NCI-H1436 (cell line): Measurements from ENCODE around the gene HDHD3.
"Not testable (repeated sequence)": the region's sequence is repeated elsewhere in the genome, so short reads cannot be mapped to it uniquely, and the experiment has no call there.

Source experiments
- DNase-seq: peaks from one replicate; lab custom pipeline; 2025; lab: John Stamatoyannopoulos, UW

The HDHD3 gene, protein sequence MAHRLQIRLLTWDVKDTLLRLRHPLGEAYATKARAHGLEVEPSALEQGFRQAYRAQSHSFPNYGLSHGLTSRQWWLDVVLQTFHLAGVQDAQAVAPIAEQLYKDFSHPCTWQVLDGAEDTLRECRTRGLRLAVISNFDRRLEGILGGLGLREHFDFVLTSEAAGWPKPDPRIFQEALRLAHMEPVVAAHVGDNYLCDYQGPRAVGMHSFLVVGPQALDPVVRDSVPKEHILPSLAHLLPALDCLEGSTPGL

DNA sequence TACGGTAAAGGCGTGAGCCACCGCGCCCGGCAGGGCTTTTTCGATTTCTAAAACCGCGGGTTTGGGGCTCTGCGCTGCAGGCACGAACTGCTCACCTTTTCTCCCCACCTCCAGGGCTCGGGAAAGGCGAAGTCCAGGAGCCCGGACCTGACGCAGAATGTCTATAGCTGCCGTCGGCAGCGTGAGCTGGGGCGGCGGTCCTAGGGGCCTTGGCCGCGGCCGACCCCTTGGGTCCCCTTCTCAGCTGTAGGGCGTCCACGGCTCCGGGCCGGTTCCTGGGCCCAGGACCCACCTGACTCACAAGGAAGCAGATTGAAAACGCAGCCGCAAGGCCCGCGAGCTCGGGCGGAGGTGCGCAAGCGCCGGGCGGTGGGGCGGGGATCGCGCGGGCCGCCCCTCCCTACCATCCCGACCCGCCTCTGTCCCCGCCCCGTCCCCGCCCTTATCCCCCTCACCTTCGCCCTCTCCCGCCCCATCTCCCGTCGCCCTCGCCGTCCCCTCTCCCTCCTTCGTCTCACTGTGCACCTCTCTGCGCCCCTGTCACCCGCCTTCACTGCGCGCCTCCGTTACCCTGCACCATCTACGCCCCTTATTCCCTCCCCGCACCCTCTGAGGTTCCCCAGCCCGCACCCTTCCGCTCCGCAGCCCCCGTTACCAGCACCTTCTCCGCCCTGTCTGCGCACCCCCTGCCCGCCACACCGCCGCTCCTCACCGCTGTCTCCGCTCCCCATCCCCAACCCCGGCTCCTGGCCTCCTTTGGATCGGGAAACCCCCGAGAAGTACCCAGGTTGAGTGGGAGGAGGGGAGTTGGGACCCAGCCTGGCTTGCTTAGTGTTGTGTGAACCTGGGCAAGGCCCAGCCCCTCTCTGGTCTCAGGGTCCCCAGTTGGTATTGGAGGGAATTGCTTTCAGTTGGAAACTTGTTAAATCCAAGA, at the start of gene HDHD3:
Gene HDHD3 (minus strand): TSS at position 353 of the 934 bp plus-strand sequence. CDS start 2,632 bp downstream, outside the sequence.
- DNase-seq: peak; percentile 76

DNA sequence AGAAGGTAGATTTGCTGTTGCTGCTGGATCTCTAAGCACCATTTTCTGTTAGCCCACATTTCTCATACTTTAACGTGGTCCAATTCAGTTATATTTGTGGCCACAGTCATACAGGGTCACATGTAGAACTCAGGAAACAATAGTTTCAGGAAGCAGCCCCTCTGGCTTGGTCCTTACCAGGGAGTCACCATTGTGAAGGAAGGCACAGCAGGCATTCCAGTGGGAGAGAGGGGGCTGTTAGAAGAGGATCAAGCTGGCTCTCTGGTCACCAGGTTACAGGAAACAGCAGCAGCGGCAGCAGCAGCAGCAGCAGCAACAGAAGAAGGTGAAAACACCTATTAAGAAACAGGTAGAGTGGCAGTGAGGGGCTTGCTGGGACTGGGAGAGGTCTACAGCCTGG, 48.3 kb upstream of the HDHD3 start:
- DNase-seq: no peak

DNA sequence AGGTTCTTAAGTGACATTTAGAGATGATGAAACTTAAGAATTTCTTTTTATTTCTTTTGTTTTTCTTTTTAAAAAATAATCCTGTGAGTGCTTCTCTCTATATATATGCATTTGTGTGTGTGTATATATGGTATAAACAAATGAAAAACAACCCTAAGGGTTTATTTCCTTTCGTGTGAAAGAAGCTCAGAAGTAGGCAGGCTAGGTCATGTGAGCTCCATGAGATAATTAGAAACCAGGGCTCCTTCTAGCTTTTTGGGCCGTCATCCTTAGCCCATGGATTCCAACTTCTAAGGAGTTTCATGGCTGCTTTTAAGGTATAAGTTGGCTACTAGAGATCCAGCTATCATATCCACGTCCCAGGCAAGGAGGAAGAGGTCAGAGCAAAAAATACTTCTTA, 44.9 kb upstream of the HDHD3 start:
- DNase-seq: no peak

DNA sequence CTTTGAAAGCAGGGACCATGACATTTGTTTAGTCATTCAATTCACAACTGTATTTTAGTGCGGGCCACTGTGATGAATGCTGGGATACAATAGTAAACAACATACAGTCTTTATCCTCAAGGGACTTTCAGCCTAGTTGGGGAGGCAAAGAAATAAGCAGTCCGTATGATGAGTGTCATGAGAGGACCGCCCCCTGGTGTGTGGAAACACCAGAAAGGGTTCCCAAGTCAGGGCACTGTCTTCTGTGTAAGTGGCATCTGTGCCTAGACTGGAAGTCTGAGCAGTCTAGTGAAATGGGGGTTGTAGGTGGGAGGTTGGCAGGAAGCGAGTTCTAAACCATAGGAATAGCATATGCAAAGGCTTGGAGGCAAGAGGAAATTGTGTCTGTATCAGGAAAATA, 40.6 kb upstream of the HDHD3 start:
- DNase-seq: peak; percentile 1

DNA sequence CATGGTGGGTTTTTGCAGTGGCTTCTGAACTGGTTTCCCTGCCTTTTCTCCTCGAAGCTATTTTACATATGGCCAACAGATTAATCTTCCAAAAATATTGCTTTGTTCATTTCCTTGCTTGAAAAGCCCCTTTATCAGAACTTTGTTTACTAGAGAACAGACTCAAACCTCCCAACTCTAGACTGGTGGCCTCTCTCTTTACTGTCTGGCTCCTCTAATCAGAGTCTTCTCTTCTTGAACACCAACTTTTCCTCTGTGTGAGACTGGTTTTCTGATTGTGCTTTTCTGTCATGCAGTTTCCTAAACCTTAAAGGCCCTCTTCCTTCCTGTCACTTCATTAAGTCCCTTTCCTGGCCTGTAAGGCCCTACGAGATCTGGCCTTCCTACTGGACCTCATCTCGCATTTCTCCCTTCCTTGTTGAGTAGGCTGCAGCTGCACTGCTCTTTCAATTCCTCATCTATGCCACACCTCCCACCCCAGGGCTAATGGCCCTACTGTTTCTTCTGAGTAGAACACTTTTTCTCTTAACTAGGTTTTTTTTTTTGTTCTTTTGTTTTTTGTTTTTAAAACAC, 39.4 kb upstream of the HDHD3 start:
- DNase-seq: no peak

DNA sequence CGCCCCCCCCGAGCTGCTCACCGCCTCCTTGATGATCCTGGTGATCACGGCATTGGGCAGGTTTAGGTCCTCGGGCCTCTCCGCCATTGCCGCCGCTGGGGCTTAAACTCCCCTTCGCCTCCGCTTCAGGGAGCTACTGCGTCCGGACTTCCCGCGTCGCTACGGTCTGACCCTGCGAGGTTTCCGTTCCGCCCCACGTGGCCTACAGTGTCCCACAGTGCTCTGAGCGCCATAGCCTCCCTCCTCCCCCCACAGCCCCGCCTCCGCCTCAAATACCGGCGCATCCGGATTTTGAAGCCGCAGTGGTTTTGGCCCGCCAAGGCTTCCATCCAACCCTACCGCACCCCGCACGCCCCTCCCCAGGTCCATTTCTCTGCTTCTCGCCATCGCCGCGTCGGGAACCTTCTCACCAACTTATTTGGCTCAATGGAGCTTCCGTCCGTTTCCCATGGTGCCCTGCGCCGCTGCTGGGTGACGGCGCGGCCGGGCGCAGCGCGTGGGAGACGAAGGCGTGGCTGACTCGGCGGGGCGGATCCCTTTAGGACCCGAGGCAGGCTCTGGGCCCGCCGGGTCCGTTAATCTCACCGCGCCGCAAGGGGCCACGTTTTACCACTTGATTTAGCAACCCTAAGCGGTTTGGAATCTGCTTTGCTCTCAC, 33.5 kb upstream of the HDHD3 start, which contains the start of the genes C9orf43 and POLE3:
Gene C9orf43 (plus strand): TSS at position 541 of the 658 bp plus-strand sequence. CDS start 2,747 bp downstream, outside the sequence.
Gene POLE3 (minus strand): TSS at position 469 of the 658 bp plus-strand sequence. CDS start 382 bp downstream, at position 87.
- peak; percentile 92 for DNase-seq

DNA sequence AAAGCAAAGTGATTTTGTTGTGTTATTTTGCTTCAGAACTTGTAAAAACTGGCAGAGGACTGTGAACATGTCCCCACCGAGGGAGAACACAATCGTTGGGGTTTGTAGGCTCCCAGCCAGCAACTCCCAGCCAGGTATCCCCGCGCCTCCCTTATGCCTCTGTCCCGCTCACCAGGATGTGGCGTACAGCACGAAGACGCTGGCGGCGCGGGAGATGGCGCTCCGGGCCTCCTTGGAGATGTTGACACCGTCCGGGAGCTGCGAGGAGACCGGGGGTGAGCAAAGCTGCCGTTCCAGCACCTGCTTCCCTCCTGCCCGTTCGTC, 33.1 kb upstream of the HDHD3 start:
- DNase-seq: no peak

DNA sequence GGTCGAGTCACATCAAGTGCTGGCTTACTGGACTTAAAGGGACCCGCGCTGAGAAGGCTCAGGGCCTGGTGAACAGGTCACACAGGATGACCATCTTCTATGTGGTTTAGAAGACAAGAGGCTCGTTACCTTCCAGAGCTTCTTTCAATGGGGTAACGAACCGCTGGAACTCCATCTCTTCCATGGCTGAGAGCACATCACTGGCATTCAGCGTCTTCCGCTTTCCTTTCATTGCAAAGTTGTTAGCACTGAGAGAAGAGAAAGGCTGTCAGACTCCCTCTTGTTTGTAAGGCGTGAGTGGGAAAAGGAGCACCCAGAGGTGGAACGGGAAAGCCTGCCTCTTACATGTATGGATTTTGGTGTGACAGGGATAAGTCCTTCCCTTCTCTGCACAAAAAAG, 32.7 kb upstream of the HDHD3 start:
- no peak for DNase-seq

DNA sequence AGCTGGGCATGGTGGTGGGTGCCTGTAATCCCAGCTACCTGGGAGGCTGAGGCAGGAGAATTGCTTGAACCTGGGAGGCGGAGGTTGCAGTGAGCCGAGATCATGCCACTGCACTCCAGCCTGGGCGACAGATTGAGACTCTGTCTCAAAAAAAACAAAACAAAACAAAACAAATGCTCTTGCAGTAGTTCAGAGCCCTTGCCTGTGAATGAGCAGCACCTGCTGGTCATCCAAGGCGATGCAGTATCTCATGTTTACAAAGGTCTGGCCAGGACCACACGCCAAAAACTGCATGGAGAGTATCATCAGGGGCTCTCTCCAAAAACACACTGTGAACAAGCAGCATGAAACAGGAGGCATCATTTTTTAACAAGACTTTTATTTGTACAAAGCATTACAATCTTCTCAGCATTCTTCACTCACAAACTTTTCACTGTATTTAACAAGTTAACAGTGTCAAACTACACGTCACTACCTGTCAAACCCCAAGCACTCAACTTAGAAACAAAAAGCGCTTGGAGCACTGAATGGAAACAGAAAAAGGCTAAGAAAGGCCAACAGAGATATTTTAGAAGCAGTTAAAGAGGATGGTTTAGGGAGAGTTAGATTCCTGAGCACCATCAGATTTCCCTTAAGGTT, 30.2 kb upstream of the HDHD3 start:
- DNase-seq: peak; percentile 52

DNA sequence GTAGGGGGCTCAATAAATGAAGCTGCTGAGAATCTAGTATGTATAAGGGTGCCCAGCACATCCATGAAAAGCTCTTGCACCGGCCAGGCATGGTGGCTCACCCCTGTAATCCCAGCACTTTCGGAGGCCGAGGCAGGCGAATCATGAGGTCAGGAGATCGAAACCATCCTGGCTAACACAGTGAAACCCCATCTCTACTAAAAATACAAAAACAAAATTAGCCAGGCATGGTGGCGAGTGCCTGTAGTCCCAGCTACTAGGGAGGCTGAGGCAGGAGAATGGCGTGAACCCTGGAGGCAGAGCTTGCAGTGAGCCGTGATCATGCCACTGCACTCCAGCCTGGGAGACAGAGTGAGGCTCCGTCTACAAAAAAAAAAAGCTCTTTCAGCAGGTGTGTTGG, 29.6 kb upstream of the HDHD3 start:
- not testable (repeated sequence) for DNase-seq

DNA sequence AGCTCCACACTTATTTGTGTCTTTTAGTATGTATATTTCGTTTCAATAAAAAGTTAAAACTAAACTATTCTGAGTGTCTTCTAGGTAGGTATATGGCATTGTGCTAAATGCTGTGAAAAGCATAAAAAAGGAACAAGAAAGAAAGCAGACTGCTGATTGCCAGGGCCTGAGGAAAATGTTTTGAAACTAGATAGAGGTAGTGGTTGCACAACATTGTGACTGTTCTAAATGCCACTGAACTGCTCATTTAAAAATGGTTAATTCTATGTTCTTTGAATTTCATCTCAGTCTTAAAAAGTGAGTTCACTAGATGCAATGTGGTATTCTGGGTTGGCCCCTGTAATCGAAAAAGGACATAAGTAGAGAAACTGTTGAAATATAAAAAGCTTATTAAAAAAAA, 26.9 kb upstream of the HDHD3 start:
- no peak for DNase-seq

DNA sequence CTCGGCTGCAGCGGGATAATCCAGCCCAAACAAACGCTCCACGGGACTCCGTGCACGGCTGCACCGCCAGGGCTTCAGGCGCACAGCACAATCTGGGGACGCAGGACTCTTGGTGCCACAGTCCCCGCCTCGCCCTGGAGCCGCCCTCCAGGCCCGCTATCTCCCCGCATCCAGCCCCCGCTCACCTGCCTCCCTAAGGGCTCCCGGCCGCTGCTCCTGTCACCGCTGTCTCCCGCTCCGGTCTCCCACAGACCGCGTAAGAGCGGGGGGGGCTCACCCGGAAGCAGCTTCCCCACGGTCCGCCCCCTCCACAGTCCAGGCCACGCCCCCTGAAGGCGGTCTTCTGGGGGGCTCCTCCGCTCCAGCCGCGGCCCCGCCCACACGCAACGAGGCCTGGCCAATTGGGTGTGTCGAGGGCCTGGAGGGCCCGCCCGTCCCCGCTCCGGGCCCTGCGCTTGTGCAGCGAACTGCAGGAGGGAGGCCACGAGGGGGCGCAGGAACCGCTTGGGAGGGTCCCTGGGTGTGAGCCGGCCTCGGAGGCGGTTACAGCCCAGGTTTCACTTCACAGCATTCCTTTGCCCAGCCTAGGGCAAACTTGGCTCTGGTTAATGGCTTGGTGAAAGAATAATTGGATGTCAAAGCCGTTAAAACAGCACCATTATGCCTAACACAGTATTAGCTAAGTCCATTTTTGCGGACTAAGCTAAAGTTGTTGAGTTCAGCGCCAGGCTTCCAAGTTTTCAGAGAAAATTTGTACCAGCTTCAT, 24.4 kb upstream of the HDHD3 start, which contains the start of gene ALAD:
Gene ALAD (minus strand): TSS at position 258 of the 766 bp plus-strand sequence. CDS start 7,725 bp downstream, outside the sequence.
- DNase-seq: peak; percentile 99

DNA sequence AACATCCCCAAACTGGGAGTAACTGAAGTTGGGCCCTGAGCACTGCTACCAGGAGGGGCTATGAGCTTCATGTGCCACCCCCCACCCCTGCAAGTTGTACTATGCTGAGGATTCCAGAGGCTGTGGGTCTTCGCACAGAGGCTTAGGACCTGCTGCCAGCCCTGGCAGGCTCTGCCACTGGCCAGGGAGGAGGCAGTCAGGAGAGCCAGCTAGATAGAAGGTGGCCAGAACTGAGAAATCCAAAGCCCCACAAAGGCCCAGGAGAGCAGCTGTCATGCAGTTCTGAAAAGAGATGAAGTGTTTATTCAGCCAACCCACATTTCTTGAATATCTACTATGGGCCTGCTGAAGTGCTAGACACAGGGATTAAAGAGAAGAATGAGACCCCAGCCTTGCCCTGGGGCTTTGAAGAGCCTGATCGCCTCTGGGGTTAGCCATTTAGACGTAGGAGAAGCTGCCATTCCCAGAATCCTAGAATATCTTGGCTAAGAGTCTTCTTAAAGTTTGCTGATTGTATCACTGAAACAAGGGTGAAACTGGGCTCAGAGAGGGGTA, 22.9 kb upstream of the HDHD3 start:
- no peak for DNase-seq

DNA sequence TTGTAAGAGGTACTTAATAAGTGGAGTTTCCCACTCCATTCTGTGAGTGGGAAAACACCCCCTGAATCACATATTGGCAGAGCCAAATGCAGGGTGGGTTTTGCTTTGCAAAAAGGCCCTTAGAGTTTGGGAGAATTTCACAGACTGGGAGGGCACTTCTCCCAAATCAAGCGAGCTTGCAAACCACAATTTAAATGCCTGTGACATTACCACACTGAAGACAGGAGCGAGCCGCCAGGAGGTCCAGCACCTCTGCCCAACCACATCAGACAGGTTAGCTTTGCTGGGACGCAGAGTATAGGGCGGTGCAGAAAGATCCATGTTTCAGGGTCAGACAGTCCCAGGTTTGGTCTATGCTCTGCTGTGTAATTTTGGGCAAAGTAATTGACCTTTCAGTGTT, 22.0 kb upstream of the HDHD3 start:
- no peak for DNase-seq

DNA sequence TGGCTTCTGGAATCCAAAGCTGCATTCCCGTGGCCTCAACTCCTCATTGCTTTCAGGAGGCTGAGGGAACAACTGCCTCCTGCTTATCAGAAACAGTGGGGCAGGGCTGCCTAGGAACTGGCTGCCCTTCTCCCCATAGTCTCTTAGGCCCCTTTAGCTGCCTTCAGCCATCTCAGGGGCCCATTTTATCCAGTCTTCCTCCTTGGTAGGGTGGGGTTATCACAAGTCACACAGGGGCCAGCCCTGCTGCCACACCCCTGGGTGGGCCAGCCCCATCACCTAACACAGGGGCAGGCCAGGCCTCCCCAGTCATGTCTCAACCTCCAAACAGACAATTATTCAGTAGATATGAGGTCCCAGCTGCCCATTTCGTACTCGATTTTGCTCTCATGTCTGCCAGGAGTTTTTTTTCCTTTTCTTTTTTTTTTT, 20.4 kb upstream of the HDHD3 start:
- DNase-seq: no peak

DNA sequence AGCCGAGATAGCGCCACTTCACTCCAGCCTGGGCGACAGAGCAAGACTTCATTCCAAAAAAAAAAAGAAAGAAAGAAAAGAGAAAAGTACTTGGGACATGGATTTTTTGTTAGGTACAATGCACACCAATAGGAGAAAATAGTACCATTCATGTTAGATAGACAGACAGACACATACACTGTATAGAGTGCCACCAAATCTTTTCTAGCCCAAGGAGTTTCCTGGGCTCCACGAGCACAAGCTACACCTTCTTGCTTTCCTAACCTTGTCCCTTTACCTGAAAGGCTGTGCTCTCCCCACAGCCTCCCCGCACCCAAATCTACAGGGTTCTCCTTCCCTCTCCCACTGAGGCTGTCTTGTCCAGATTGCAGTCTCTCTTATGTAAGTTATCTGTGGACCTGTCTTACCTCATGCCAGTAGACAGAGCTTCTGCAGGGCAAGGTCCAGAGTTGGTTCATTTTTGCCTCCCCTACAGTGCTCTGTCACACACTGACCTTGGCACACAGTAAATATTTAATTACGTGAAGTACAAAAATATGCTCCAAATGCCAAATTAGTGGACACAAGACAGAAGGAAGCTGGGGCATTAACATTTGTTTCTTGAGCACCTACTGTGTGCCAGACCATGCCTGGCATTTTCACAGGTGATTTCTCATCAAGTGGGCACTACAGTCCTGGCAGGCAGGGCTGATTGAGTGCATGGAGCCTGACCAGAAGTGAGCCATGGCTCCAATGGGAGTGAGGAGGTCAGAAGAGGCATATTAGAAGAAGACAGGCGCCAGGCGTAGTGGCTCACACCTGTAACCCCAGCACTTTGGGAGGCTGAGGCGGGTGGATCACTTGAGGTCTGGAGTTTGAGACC, 18.4 kb upstream of the HDHD3 start:
- no peak for DNase-seq

DNA sequence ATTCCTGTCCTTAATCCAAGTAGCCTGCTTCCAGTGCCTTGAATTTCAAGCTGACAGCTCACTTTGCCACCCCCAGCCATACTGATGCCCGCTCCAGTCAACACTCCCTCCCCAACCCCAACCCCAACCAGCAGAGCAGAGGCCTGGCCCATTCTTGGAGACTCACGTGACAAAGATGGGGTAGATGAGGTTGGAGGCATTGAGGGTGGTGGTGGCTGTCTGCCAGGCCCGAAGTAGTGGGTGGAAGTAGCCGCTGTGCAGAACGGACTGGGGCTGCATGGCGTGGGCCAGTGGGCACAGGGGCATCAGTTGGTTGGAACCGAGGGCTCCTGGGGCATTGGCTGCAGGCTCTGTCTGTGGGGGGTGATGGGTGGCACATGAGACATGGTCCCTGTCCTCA, 16.5 kb upstream of the HDHD3 start:
- no peak for DNase-seq

DNA sequence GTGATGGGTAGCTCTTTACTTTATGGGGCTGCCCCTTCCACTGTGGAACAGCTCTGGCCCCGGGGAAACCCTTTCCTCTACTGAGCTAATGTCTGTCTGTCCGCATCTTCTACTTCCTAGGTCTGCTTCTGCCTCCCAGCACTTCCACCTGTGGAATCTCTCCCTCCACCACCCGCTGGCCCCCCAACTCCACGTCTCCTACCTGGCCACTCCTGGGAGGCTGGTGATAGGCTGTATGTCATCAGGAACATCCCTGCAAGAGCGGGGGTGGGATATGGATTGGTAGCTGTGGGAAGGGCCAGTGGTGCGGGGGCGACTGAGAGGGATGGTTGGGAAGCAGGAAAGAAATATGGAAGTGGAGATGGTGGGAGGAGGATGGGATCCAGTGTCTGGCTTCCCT, 15.1 kb upstream of the HDHD3 start:
- no peak for DNase-seq

DNA sequence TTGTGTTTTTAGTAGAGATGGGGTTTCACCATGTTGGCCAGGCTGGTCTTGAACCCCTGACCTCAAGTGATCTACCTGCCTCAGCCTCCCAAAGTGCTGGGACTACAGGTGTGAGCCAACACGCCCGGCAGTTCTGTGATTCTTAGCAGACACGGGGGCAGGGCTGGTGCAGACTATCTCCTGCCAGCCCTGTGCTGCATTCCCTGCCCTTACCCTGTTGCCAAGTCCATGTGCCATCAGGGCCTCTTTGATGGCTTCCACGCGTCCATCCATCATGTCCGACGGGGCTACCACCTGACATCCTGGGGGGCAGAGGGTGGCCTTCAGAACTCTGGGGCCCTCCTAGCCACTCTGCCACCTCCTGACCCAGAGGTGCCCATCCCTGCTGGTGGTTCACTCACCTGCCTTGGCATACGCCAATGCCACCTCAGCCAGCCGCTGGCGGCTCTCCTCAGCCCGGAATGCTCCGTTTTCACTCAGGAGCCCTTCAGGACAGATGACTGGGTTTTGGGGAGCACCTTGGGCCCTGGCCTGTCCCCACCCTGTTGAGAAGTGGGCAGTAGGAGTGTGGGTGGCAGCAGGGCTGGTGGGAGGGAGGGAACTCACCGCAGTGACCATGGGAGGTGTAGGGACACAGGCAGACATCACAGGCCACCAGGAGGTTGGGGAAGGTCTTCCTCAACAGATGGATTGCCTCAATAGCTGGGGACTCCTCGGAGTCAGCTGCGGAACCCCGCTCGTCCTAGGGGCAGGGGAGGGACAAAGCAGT, 13.6 kb upstream of the HDHD3 start:
- no peak for DNase-seq
